Right atrium auricular region (tissue), 2 donors: ENCODE data around the gene RTL9. TPM values are rescaled to one million over a fixed set of nuclear protein-coding genes. Genes with fewer than 3 reads are reported as not detected.

Source experiments
- DNase-seq: peaks from one replicate; pipeline ENCODE4 v3.0.0-alpha.2; 2019; ENCODE audit warnings: low spot score
- H3K27ac ChIP-seq, 2 donors: fragments of 200-600 bp; sonication (generic); 1 replicate in 1 of 2; 2 replicates in 1 of 2; pipeline ENCODE4 v1.5.1; 2016 to 2019
- H3K27me3 ChIP-seq, 2 donors: fragments of 200-600 bp; sonication (generic); one replicate each; pipeline versions ENCODE4 v1.5.1 to v1.6.0; 2017 to 2019
- H3K36me3 ChIP-seq: fragments of 200-600 bp; sonication (generic); one replicate; pipeline ENCODE4 v1.5.1; 2016
- H3K4me1 ChIP-seq, 2 donors: fragments of 200-600 bp; sonication (generic); one replicate each; pipeline versions ENCODE4 v1.5.1 to v1.6.0; 2017 to 2019
- H3K4me3 ChIP-seq, 2 donors: fragments of 200-600 bp; sonication (generic); 1 replicate in 1 of 2; 2 replicates in 1 of 2; pipeline ENCODE4 v1.5.1; 2017 to 2019; ENCODE audit warnings: mild to moderate bottlenecking in 1 of 2, moderate library complexity in 1 of 2
- H3K9me3 ChIP-seq, 2 donors: fragments of 200-600 bp; sonication (generic); one replicate each; pipeline ENCODE4 v1.5.1; 2019
- total RNA-seq, 2 donors: library from RNA; depleted of rRNA; stranded (reverse); fragments of >200 nt; gene quantifications; one replicate each; pipeline ENCODE4 v1.1.0, GENCODE V29; 2016
- TF ChIP-seq, protein P1 (sequence below), 2 donors: fragments of 200-600 bp; sonication (generic); IDR thresholded peaks; one replicate each; pipeline ENCODE4 v1.5.1; 2019; ENCODE audit warnings: antibody characterized with exemption in 2 of 2

RTL9 gene
- total RNA-seq: under 1 TPM; 0.41 to 0.67 TPM

DNA sequence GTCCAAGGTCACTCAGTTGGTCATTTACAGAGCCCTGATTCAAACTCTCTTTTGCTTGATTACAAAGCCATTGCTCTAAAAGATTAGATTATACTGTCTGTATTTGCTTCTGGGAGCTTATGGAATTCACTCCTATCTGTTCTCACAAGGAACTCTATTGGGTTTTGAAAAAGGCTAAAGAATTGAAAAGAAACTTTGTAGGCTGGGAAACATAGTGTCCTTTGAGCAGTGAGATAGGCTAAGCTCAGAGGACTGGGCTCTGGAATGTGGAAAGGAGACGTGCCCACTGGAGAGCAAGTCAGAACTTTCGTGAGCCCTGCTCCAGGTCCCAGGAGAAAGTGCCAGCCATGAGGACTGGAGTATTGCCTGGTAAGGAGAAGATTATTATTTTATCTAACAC is at the start of gene RTL9:
RTL9 (plus strand) TSS at position 301 of the 400 bp plus-strand sequence. CDS start 91,770 bp downstream, outside the sequence.
- TF ChIP-seq, protein P1, sequence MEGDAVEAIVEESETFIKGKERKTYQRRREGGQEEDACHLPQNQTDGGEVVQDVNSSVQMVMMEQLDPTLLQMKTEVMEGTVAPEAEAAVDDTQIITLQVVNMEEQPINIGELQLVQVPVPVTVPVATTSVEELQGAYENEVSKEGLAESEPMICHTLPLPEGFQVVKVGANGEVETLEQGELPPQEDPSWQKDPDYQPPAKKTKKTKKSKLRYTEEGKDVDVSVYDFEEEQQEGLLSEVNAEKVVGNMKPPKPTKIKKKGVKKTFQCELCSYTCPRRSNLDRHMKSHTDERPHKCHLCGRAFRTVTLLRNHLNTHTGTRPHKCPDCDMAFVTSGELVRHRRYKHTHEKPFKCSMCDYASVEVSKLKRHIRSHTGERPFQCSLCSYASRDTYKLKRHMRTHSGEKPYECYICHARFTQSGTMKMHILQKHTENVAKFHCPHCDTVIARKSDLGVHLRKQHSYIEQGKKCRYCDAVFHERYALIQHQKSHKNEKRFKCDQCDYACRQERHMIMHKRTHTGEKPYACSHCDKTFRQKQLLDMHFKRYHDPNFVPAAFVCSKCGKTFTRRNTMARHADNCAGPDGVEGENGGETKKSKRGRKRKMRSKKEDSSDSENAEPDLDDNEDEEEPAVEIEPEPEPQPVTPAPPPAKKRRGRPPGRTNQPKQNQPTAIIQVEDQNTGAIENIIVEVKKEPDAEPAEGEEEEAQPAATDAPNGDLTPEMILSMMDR (IDR thresholded peaks at IDR 0.05): no peak
- H3K36me3 ChIP-seq: no peaks in the 10 kb centered on the region
- DNase-seq: no peak
- no peak within 1 kb of the TSS for H3K4me3 ChIP-seq
- H3K9me3 ChIP-seq: peaks cover 0 to 7% of the 10 kb centered on the region in 2 donors
- no peak within 1 kb of the TSS for H3K27ac ChIP-seq
- no peaks in the 10 kb centered on the region for H3K27me3 ChIP-seq
- H3K4me1 ChIP-seq: no peaks in the 10 kb centered on the region

DNA sequence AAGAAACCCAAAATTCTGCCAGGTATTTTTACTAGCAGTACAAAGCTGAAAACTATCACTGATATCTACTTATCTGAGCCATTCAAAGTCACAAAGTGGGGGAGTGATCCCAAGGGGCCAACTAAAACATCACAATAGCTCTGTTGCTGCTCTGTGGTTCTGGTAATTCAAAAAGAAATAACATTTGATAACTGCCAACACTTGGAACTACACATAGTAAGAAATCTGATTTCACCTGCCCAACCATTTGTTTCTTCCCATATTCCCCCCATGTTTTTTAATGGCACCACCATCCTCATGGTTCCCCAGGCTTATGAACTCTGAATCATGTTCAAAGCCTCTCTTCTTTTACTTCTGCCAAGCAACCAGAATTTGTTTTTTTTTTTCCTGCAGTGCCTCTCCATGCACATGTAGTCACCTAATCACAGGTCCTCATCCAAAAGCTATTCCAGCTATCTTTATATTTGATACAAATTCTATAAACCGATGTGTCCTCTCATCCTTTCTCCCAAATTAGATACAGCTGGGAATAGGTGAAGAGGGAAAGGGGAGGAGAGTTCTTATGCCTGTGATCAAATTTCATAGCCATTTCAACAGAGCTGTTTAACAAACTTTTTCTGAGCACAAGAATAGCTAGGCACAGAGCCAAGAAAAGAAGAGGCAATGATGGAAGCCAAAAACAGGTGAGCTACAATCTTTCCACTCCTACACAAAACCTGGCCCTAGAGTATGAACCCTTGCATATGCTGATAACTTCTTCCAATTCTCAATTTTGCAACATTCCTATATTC is 48.5 kb upstream of the RTL9 start:
- TF ChIP-seq, protein P1 (IDR thresholded peaks at IDR 0.05): no peak

GRCh38 chrX:110310896-110311295 is 47.8 kb upstream of the RTL9 start:
- TF ChIP-seq, protein P1 (IDR thresholded peaks at IDR 0.05): no peak

More for the DNA sequence above, 48.5 kb upstream of the RTL9 start:
- DNase-seq: no peak
- Histone ChIP-seq H3K36me3 (no peaks in the 10 kb centered on the region), H3K27ac (no peak overlapping the region), H3K9me3 (no peaks in the 10 kb centered on the region), H3K4me1 (no peaks in the 10 kb centered on the region), H3K27me3 (no peaks in the 10 kb centered on the region), H3K4me3 (no peak overlapping the region)

DNA sequence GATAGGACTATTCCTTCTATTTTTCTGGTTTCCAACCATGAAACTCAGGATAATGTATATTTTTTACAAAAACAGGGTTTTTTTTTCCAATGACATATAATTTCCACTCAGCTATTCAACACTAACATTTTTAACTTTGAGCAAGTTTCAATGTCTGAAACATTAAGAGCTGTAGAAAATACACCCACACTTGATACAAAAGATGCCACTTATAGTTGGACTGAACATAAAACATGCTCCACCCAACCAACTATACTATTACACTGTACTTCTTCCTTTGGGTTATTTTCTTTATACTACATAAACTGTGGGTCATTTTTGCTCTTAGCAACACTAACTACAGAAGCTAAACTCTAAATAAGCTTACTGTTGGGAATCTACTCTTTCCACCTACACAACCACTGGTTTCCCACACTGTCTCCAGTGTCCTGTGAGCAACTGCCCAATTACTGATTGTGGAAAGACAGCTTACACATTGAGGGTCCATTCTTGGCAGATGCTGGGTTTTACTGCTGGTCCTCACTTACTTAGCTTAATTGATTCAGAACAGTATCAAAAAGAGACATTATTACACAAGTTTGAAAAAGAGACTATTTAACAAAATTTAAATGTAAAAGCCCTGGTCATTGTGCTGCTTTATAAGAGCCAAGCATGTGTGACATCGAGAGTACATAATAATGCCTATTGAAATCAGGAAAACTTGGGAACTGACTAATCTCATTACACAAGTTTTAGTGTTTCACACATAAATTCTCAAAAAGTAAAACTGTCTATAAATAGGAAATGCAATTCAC is 47.0 kb upstream of the RTL9 start:
- no peaks in the 10 kb centered on the region for H3K36me3 ChIP-seq
- H3K4me3 ChIP-seq: no peak overlapping the region
- no peak overlapping the region for H3K27ac ChIP-seq
- no peaks in the 10 kb centered on the region for H3K9me3 ChIP-seq
- TF ChIP-seq, protein P1 (IDR thresholded peaks at IDR 0.05): no peak
- H3K4me1 ChIP-seq: no peaks in the 10 kb centered on the region
- H3K27me3 ChIP-seq: no peaks in the 10 kb centered on the region
- no peak for DNase-seq

More at GRCh38 chrX:110310896-110311295, 47.8 kb upstream of the RTL9 start:
- DNase-seq: no peak
- H3K9me3 ChIP-seq: no peaks in the 10 kb centered on the region
- no peak overlapping the region for H3K27ac ChIP-seq
- no peaks in the 10 kb centered on the region for H3K36me3 ChIP-seq
- no peaks in the 10 kb centered on the region for H3K27me3 ChIP-seq
- no peak overlapping the region for H3K4me3 ChIP-seq
- H3K4me1 ChIP-seq: no peaks in the 10 kb centered on the region

GRCh38 chrX:110315551-110315950 is 43.1 kb upstream of the RTL9 start:
- Histone ChIP-seq H3K4me3 (no peak overlapping the region), H3K36me3 (no peaks in the 10 kb centered on the region), H3K27me3 (no peaks in the 10 kb centered on the region), H3K4me1 (no peaks in the 10 kb centered on the region), H3K9me3 (no peaks in the 10 kb centered on the region), H3K27ac (no peak overlapping the region)
- TF ChIP-seq, protein P1 (IDR thresholded peaks at IDR 0.05): no peak
- DNase-seq: no peak
